CD4-positive, alpha-beta T cell (primary cell): ENCODE results near the gene HMGCS2. TPM values are rescaled to one million over a fixed set of nuclear protein-coding genes. Genes with fewer than 3 reads are reported as not detected.

Experiments
- ATAC-seq: fragments of 200-7000 bp; cut with Tn5 transposase; one replicate; pipeline ENCODE4 v1.10.0; 2022; ENCODE audit warnings: mild to moderate bottlenecking; ENCODE audit not compliant: poor library complexity
- CTCF ChIA-PET: fragments of 350-600 bp; sonication (Branson Sonifier 250); formaldehyde crosslinking; loops from one replicate; lab custom pipeline; 2021; ENCODE audit warnings: antibody characterized with exemption, inconsistent platforms; lab: Charles Lee
- POLR2A ChIA-PET: fragments of 350-600 bp; sonication (Branson Sonifier 250); formaldehyde crosslinking; loops from one replicate; lab custom pipeline; 2021; ENCODE audit warnings: antibody characterized with exemption, inconsistent platforms; lab: Charles Lee
- DNase-seq, 14 experiments: peaks; one replicate each; pipeline ENCODE4 v3.0.0-alpha.2; 2013 to 2020; ENCODE audit warnings: mixed read lengths in 2 of 14
- H3K27ac ChIP-seq, 2 donors: one replicate each; pipeline versions ENCODE4 v1.5.1 to v1.7.0; 2013; ENCODE audit warnings: low read length in 2 of 2, low read depth in 1 of 2, mild to moderate bottlenecking in 1 of 2
- H3K27me3 ChIP-seq, 2 experiments: 1 replicate in 1 of 2; 2 replicates in 1 of 2; pipeline versions ENCODE4 v1.6.1 to v1.7.0; 2013; ENCODE audit warnings: low read length in 2 of 2, control low read depth in 1 of 2, mild to moderate bottlenecking in 1 of 2, moderate library complexity in 1 of 2; ENCODE audit not compliant: insufficient read depth in 2 of 2, control insufficient read depth in 1 of 2
- H3K36me3 ChIP-seq: one replicate; pipeline ENCODE4 v1.6.1; 2013; ENCODE audit warnings: low read length, control low read depth; ENCODE audit not compliant: insufficient read depth
- H3K4me1 ChIP-seq: one replicate; pipeline ENCODE4 v1.6.1; 2013; ENCODE audit warnings: low read length, control low read depth; ENCODE audit not compliant: insufficient read depth
- H3K4me3 ChIP-seq: one replicate; pipeline ENCODE4 v1.5.1; 2013; ENCODE audit warnings: mild to moderate bottlenecking, low read length, moderate library complexity
- H3K9me3 ChIP-seq, 2 experiments: 1 replicate in 1 of 2; 2 replicates in 1 of 2; pipeline versions ENCODE4 v1.6.1 to v1.7.0; 2013; ENCODE audit warnings: low read length in 2 of 2, mild to moderate bottlenecking in 2 of 2, control low read depth in 1 of 2, moderate library complexity in 1 of 2; ENCODE audit not compliant: control insufficient read depth in 1 of 2, insufficient read depth in 1 of 2
- H3K27ac Mint-ChIP-seq: one replicate; pipeline ENCODE4 v1.8.0; 2020; ENCODE audit warnings: mixed read lengths
- H3K27me3 Mint-ChIP-seq: one replicate; pipeline ENCODE4 v1.8.0; 2021; ENCODE audit warnings: mixed read lengths
- H3K36me3 Mint-ChIP-seq: one replicate; pipeline ENCODE4 v1.8.0; 2021; ENCODE audit warnings: low read depth, mixed read lengths
- H3K4me1 Mint-ChIP-seq: one replicate; pipeline ENCODE4 v1.8.0; 2021; ENCODE audit warnings: low read depth, mixed read lengths
- H3K4me3 Mint-ChIP-seq: one replicate; pipeline ENCODE4 v1.8.0; 2020; ENCODE audit warnings: mild to moderate bottlenecking, mixed read lengths
- H3K9me3 Mint-ChIP-seq: one replicate; pipeline ENCODE4 v1.8.0; 2020; ENCODE audit warnings: mixed read lengths
- intact Hi-C, 2 experiments: fragments of 100-400 bp; cut with DNase I in 1 of 2; cut with micrococcal nuclease in 1 of 2; formaldehyde crosslinking; loops; one replicate each; pipeline versions ENCODE4 v1.15.1 to v1.9.0; 2023 to 2025; cut with DNase I, micrococcal nuclease
- total RNA-seq, 174 experiments: library from RNA in 2 of 174; stranded (reverse) in 2 of 174; gene quantifications; one replicate each; pipeline ENCODE4 v1.2.3 and lab custom pipeline; 2021 to 2026
- TF ChIP-seq, protein P1 (sequence below): fragments of 200-600 bp; IDR thresholded peaks from one replicate; pipeline ENCODE4 v1.8.0; 2022; ENCODE audit warnings: antibody characterized with exemption, mild to moderate bottlenecking

Gene HMGCS2
- total RNA-seq, 2 experiments from 2014 or later, result not detected

DNA sequence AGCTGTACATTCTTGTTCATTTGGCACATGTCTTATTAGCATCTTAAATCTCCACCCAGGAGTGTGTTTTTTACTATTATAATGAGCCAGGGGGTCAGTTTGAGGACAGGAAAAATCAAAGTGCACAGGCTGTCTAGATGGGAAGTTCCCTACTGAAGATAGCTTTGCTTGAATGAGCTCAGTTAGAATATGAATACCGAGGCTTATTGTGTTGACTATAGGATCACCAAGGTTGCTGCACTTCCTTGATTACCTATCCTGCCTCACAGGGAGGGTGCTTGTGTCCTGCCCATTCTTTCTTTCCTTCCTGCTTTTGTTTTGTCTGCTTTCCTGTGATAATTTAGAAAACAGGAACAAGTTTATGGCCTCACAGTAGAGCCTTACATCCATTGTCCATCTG, 40.7 kb downstream of the HMGCS2 start:
- ChIA-PET POLR2A (no interaction called here), CTCF (no interaction called here)
- H3K4me1 Mint-ChIP-seq, result peaks cover 8% of the 10 kb centered on the region
- no peak overlapping the region for H3K4me3 Mint-ChIP-seq
- H3K27me3 Mint-ChIP-seq, result no peaks in the 10 kb centered on the region
- no peak for ATAC-seq
- H3K9me3 Mint-ChIP-seq, result no peaks in the 10 kb centered on the region
- DNase-seq, result no peak
- Histone ChIP-seq H3K4me3 (no peak overlapping the region), H3K27me3 (no peaks in the 10 kb centered on the region), H3K27ac (no peak overlapping the region), H3K36me3 (no peaks in the 10 kb centered on the region), H3K9me3 (no peaks in the 10 kb centered on the region), H3K4me1 (no peaks in the 10 kb centered on the region)
- TF ChIP-seq, protein P1, sequence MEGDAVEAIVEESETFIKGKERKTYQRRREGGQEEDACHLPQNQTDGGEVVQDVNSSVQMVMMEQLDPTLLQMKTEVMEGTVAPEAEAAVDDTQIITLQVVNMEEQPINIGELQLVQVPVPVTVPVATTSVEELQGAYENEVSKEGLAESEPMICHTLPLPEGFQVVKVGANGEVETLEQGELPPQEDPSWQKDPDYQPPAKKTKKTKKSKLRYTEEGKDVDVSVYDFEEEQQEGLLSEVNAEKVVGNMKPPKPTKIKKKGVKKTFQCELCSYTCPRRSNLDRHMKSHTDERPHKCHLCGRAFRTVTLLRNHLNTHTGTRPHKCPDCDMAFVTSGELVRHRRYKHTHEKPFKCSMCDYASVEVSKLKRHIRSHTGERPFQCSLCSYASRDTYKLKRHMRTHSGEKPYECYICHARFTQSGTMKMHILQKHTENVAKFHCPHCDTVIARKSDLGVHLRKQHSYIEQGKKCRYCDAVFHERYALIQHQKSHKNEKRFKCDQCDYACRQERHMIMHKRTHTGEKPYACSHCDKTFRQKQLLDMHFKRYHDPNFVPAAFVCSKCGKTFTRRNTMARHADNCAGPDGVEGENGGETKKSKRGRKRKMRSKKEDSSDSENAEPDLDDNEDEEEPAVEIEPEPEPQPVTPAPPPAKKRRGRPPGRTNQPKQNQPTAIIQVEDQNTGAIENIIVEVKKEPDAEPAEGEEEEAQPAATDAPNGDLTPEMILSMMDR, result no peak
- intact Hi-C loops, result no loop called here
- no peak overlapping the region for H3K27ac Mint-ChIP-seq
- peaks cover 31% of the 10 kb centered on the region for H3K36me3 Mint-ChIP-seq

DNA sequence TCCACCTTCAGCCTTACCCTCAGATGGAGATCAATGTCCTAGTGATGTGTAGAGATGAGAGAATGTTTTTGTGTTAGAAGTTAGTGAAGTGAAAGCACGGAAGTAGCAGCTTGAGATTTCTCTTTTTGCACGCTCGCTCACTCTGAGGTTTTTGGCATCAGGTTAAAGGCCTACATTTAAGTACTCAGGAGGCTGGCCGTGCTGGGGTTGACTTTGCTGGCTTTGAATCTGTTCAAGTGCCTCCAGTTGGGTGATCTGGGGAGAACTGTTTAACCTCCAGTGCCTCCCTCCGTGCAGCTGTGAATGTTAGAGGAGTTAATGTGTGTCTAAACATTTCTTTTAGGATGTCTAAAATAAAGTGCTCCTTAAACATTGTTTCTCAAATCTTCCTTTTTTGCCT, 43.1 kb downstream of the HMGCS2 start:
- CTCF ChIA-PET, result no interaction called here
- TF ChIP-seq, protein P1, result no peak
- peaks cover 8% of the 10 kb centered on the region for H3K4me1 Mint-ChIP-seq
- H3K27ac ChIP-seq, result no peak overlapping the region
- intact Hi-C loops, result no loop called here
- no peak overlapping the region for H3K4me3 ChIP-seq
- peak in 1 of 14 experiments; percentile 6 for DNase-seq
- H3K9me3 Mint-ChIP-seq, result no peaks in the 10 kb centered on the region
- no peaks in the 10 kb centered on the region for H3K27me3 ChIP-seq
- H3K4me3 Mint-ChIP-seq, result no peak overlapping the region
- no peaks in the 10 kb centered on the region for H3K27me3 Mint-ChIP-seq
- H3K4me1 ChIP-seq, result no peaks in the 10 kb centered on the region
- peak; percentile 48 for ATAC-seq
- H3K36me3 ChIP-seq, result no peaks in the 10 kb centered on the region
- peaks cover 39% of the 10 kb centered on the region for H3K36me3 Mint-ChIP-seq
- POLR2A ChIA-PET, result interaction anchor here (1.2 kb wide), 1 partner anchor 13 kb away, joined by 3 read pairs; no protein-coding TSS in a partner anchor
- H3K27ac Mint-ChIP-seq, result peak overlapping the region; percentile 79
- H3K9me3 ChIP-seq, result no peaks in the 10 kb centered on the region

DNA sequence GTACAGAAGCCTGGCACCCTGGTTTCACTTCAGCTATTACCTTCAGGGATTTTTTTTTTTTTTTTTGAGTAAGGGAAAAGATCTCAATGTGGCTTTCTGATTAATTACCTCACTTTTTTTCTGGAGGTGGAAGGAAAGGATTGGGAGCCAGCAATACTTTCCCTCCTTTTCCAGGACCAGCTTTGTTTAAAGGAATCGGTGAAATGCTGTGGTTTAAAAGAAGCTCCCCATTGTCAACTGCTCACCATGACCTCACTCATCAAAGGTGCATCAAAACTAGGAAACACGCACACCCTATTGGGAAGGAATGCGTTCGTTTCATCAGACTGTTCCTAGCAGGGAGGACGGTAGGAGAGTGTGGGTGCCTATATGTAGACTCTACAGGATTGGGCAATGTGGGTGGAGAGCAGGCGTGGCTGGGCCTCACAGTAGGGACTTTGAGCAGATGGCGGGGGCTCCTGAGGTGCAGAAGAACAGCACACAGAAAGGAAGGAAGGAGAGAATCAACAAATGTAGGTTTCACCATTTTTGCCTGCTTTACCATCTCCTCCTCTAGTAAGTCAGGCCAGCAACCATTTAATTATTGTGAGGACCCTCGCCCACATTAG, 44.0 kb downstream of the HMGCS2 start:
- ChIA-PET POLR2A (interaction anchor here (1.2 kb wide), 1 partner anchor 12 kb away, joined by 3 read pairs; no protein-coding TSS in a partner anchor), CTCF (no interaction called here)
- H3K4me1 Mint-ChIP-seq, result peaks cover 8% of the 10 kb centered on the region
- Histone ChIP-seq H3K9me3 (no peaks in the 10 kb centered on the region), H3K27ac (no peak overlapping the region), H3K4me3 (no peak overlapping the region), H3K27me3 (no peaks in the 10 kb centered on the region), H3K4me1 (no peaks in the 10 kb centered on the region), H3K36me3 (no peaks in the 10 kb centered on the region)
- intact Hi-C loops, result loop anchor here in 1 of 2 experiments (5.0 kb wide), 1 partner anchor 48 kb away; no protein-coding TSS in a partner anchor
- DNase-seq (no peak), ATAC-seq (no peak)
- H3K27me3 Mint-ChIP-seq, result no peaks in the 10 kb centered on the region
- peaks cover 39% of the 10 kb centered on the region for H3K36me3 Mint-ChIP-seq
- H3K4me3 Mint-ChIP-seq, result no peak overlapping the region
- H3K27ac Mint-ChIP-seq, result peak overlapping the region; percentile 79
- TF ChIP-seq, protein P1, result no peak
- no peaks in the 10 kb centered on the region for H3K9me3 Mint-ChIP-seq
